HepG2 (cell line): ENCODE results near the gene MIF4GD. TPM values are rescaled to one million over a fixed set of nuclear protein-coding genes. Genes with fewer than 3 reads are reported as not detected.

ENCODE experiments used
- GLI4 ChIP-seq: sonication (generic); formaldehyde crosslinking; IDR thresholded peaks from 2 replicates; pipeline ENCODE4 v1.5.1; 2020; ENCODE audit warnings: missing genetic modification reagents, mild to moderate bottlenecking, moderate library complexity, borderline replicate concordance
- HIC2 ChIP-seq: sonication (generic); formaldehyde crosslinking; IDR thresholded peaks from 2 replicates; pipeline ENCODE4 v1.9.0; 2022; ENCODE audit warnings: low read depth, missing genetic modification reagents
- HNF1B ChIP-seq: sonication (generic); formaldehyde crosslinking; IDR thresholded peaks from 2 replicates; pipeline ENCODE4 v1.5.1; 2020; ENCODE audit warnings: mild to moderate bottlenecking, moderate library complexity, missing genetic modification reagents
- NR0B2 ChIP-seq: sonication (generic); formaldehyde crosslinking; IDR thresholded peaks from 2 replicates; pipeline ENCODE4 v1.4.0; 2020; ENCODE audit warnings: mild to moderate bottlenecking, missing genetic modification reagents
- SMARCE1 ChIP-seq: fragments of 450-650 bp; IDR thresholded peaks from 2 replicates; pipeline ENCODE4 v1.6.1; 2017; ENCODE audit warnings: borderline replicate concordance
- TRAFD1 ChIP-seq: sonication (generic); formaldehyde crosslinking; IDR thresholded peaks from 2 replicates; pipeline ENCODE4 v1.5.1; 2020; ENCODE audit warnings: missing genetic modification reagents, mild to moderate bottlenecking, borderline replicate concordance
- U2AF1 ChIP-seq: fragments of 200-400 bp; formaldehyde crosslinking; optimal IDR thresholded peaks from 2 replicates; pipeline ENCODE3; 2017; ENCODE audit warnings: mild to moderate bottlenecking, low read depth, low read length
- ZFAT ChIP-seq: sonication (generic); formaldehyde crosslinking; conservative IDR thresholded peaks from 2 replicates; pipeline ENCODE4 v1.8.1; 2023; ENCODE audit warnings: missing genetic modification reagents, inconsistent platforms
- ZNF10 ChIP-seq: sonication (generic); formaldehyde crosslinking; IDR thresholded peaks from 2 replicates; pipeline ENCODE4 v1.4.0; 2020; ENCODE audit warnings: mild to moderate bottlenecking, low read depth, missing genetic modification reagents, borderline replicate concordance
- polyA plus RNA-seq, 8 experiments: library from polyadenylated mRNA; depleted of rRNA in 3 of 8; stranded (reverse) in 7 of 8; unstranded in 1 of 8; fragments of >200 nt; fragmentation: Illumina TruSeq in 4 of 8; extraction: Trizol in 4 of 8; gene quantifications; 2 replicates each; pipeline versions ENCODE4 v1.2.1 to v1.2.3, GENCODE V29; 2011 to 2016; ENCODE audit warnings: low read depth in 4 of 8, missing spikeins in 1 of 8, mixed read lengths in 1 of 8; ENCODE audit not compliant: insufficient read depth in 1 of 8
- total RNA-seq, 5 experiments: library from RNA; depleted of rRNA; stranded (reverse); fragments of >200 nt; fragmentation: Illumina TruSeq; extraction: Trizol; gene quantifications; 2 replicates each; pipeline ENCODE4 v1.2.3, GENCODE V29; 2016; ENCODE audit warnings: low read depth in 1 of 5
- TF ChIP-seq, protein P1 (sequence below): sonication (generic); formaldehyde crosslinking; IDR thresholded peaks from 2 replicates; pipeline ENCODE4 v1.4.0; 2020; ENCODE audit warnings: missing genetic modification reagents
- TF ChIP-seq, protein P2 (sequence below): sonication (generic); formaldehyde crosslinking; conservative IDR thresholded peaks from 2 replicates; pipeline ENCODE4 v1.8.0; 2022; ENCODE audit warnings: missing genetic modification reagents

The MIF4GD gene
- total and polyA plus RNA-seq, 2 of the 13 experiments (the other 11 are each of a cell fraction or from before 2014, with no cell fraction given), result 14.0 to 28.0 TPM

DNA sequence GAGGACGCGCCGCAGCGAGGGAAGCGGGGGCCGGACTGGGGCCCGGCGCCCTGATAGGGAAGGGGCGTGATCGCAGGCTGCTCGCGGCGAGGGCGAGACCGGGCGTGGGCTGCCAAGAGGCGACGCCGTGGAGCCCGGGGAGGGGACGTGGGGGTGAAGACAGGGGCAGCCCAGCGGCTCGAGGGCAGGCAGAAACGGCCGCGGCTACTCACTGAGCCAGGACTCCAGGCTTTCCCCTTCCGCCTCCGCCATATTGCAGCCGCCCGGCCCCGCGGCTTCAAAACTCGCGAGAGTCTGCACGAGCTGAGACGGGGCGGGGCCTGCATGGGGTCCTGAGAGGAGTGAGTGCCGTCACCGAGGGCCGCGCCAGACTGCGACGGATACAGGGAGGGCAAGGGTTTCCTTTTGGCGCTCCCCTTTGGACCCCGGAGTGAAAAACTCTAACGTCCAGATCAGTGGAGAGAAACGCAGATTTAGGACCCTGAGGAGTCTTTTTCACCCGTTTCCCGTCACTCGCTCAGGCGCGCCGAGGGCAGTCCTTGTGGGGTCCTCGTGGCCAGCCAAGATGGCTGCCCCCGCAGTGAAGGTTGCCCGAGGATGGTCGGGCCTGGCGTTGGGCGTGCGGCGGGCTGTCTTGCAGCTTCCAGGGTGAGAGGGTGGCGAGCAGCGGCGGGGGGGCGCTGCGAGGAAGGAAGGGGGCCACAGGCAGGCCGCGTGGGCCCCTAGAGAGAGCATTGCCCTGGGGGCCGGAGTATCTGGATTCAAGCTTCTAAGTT is 9.5 kb downstream of the MIF4GD start, which contains the start of the genes GGA3 and MRPS7 (continued):
- TF ChIP-seq GLI4 (CRISPR knock-in tag) (peak; percentile 66; the same call in 1 of the 2 replicates), U2AF1 (peak; percentile 78), HNF1B (CRISPR knock-in tag) (peak; percentile 91), HIC2 (CRISPR knock-in tag) (0 out of 2 replicates have a peak, but pooled peaks have one; percentile 16), SMARCE1 (no peak), ZFAT (CRISPR knock-in tag) (no peak), NR0B2 (no peak; the same call in 1 of the 2 replicates), TRAFD1 (CRISPR knock-in tag) (no peak; the same call in 1 of the 2 replicates), ZNF10 (CRISPR knock-in tag) (0 out of 2 replicates have a peak, but pooled peaks have one; percentile 70)
- TF ChIP-seq, protein P1, sequence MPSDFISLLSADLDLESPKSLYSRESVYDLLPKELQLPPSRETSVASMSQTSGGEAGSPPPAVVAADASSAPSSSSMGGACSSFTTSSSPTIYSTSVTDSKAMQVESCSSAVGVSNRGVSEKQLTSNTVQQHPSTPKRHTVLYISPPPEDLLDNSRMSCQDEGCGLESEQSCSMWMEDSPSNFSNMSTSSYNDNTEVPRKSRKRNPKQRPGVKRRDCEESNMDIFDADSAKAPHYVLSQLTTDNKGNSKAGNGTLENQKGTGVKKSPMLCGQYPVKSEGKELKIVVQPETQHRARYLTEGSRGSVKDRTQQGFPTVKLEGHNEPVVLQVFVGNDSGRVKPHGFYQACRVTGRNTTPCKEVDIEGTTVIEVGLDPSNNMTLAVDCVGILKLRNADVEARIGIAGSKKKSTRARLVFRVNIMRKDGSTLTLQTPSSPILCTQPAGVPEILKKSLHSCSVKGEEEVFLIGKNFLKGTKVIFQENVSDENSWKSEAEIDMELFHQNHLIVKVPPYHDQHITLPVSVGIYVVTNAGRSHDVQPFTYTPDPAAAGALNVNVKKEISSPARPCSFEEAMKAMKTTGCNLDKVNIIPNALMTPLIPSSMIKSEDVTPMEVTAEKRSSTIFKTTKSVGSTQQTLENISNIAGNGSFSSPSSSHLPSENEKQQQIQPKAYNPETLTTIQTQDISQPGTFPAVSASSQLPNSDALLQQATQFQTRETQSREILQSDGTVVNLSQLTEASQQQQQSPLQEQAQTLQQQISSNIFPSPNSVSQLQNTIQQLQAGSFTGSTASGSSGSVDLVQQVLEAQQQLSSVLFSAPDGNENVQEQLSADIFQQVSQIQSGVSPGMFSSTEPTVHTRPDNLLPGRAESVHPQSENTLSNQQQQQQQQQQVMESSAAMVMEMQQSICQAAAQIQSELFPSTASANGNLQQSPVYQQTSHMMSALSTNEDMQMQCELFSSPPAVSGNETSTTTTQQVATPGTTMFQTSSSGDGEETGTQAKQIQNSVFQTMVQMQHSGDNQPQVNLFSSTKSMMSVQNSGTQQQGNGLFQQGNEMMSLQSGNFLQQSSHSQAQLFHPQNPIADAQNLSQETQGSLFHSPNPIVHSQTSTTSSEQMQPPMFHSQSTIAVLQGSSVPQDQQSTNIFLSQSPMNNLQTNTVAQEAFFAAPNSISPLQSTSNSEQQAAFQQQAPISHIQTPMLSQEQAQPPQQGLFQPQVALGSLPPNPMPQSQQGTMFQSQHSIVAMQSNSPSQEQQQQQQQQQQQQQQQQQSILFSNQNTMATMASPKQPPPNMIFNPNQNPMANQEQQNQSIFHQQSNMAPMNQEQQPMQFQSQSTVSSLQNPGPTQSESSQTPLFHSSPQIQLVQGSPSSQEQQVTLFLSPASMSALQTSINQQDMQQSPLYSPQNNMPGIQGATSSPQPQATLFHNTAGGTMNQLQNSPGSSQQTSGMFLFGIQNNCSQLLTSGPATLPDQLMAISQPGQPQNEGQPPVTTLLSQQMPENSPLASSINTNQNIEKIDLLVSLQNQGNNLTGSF (CRISPR knock-in tag), result peak; percentile 57; the same call in 1 of the 2 replicates
- TF ChIP-seq, protein P2, sequence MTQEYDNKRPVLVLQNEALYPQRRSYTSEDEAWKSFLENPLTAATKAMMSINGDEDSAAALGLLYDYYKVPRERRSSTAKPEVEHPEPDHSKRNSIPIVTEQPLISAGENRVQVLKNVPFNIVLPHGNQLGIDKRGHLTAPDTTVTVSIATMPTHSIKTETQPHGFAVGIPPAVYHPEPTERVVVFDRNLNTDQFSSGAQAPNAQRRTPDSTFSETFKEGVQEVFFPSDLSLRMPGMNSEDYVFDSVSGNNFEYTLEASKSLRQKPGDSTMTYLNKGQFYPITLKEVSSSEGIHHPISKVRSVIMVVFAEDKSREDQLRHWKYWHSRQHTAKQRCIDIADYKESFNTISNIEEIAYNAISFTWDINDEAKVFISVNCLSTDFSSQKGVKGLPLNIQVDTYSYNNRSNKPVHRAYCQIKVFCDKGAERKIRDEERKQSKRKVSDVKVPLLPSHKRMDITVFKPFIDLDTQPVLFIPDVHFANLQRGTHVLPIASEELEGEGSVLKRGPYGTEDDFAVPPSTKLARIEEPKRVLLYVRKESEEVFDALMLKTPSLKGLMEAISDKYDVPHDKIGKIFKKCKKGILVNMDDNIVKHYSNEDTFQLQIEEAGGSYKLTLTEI, result no peak
